Activated T-helper 1 cell treated with anti-CD3 and anti-CD28 coated beads, Interleukin-12 subunit alpha, Interleukin-12 subunit beta, Interleukin-2, Interleukin-4 antibody, amounts not matched to agents 30 ng/mL and 10 ng/mL and 1 ng/mL, durations not matched to agents 14 hours and 24 hours and 36 hours (primary cell): ENCODE measurements around the gene RPS2. TPM values are rescaled to one million over a fixed set of nuclear protein-coding genes. Genes with fewer than 3 reads are reported as not detected.
"Not testable (repeated sequence)": the region's sequence is repeated elsewhere in the genome, so short reads cannot be mapped to it uniquely, and the experiment has no call there.

Experiments
- DNase-seq: peaks from one replicate; pipeline ENCODE4 v3.0.0; 2021; ENCODE audit warnings: low spot score
- H3K27ac Mint-ChIP-seq: one replicate; pipeline ENCODE4 v1.8.0; 2021; ENCODE audit warnings: mild to moderate bottlenecking, mixed read lengths
- H3K27me3 Mint-ChIP-seq: one replicate; pipeline ENCODE4 v1.8.0; 2022; ENCODE audit warnings: mild to moderate bottlenecking, moderate library complexity, mixed read lengths; ENCODE audit not compliant: insufficient read depth
- H3K36me3 Mint-ChIP-seq: one replicate; pipeline ENCODE4 v1.8.0; 2021; ENCODE audit warnings: low read depth, mixed read lengths
- H3K4me1 Mint-ChIP-seq: one replicate; pipeline ENCODE4 v1.8.0; 2021; ENCODE audit warnings: low read depth, mixed read lengths
- H3K4me3 Mint-ChIP-seq: one replicate; pipeline ENCODE4 v1.8.0; 2021; ENCODE audit warnings: mild to moderate bottlenecking, moderate library complexity, mixed read lengths
- H3K9me3 Mint-ChIP-seq: one replicate; pipeline ENCODE4 v1.8.0; 2021; ENCODE audit warnings: mixed read lengths
- intact Hi-C: fragments of 100-400 bp; cut with micrococcal nuclease; formaldehyde crosslinking; loops from one replicate; pipeline ENCODE4 v1.15.1; 2024
- total RNA-seq: library from RNA; stranded (reverse); gene quantifications from 2 replicates; pipeline ENCODE4 v1.2.3, GENCODE V29; 2022

RPS2 gene
- total RNA-seq, 1 donor from 2014 or later = 3,145 TPM

DNA sequence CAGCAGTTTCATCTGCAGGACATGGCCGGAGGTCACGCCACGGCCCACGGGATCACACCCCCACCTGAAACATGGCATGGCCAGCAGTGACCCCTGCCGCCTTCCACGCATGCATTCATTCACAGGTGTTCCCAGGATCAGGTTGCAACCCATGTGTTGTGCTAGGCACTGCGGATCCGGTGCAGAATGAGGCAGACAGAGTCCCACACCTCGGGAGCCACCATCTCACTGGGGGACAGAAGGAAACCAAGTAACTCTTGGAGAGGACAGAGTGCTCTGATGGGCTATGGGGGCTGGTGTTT, 17.3 kb downstream of the RPS2 start:
- intact Hi-C loops = loop anchor here (10.0 kb wide), 1 partner anchor 1157 kb away; no protein-coding TSS in a partner anchor
- Mint-ChIP-seq H3K9me3 (no peaks in the 10 kb centered on the region), H3K4me3 (no peak overlapping the region), H3K27ac (no peak overlapping the region), H3K36me3 (no peaks in the 10 kb centered on the region), H3K27me3 (no peaks in the 10 kb centered on the region), H3K4me1 (peaks cover 8% of the 10 kb centered on the region)
- no peak for DNase-seq

DNA sequence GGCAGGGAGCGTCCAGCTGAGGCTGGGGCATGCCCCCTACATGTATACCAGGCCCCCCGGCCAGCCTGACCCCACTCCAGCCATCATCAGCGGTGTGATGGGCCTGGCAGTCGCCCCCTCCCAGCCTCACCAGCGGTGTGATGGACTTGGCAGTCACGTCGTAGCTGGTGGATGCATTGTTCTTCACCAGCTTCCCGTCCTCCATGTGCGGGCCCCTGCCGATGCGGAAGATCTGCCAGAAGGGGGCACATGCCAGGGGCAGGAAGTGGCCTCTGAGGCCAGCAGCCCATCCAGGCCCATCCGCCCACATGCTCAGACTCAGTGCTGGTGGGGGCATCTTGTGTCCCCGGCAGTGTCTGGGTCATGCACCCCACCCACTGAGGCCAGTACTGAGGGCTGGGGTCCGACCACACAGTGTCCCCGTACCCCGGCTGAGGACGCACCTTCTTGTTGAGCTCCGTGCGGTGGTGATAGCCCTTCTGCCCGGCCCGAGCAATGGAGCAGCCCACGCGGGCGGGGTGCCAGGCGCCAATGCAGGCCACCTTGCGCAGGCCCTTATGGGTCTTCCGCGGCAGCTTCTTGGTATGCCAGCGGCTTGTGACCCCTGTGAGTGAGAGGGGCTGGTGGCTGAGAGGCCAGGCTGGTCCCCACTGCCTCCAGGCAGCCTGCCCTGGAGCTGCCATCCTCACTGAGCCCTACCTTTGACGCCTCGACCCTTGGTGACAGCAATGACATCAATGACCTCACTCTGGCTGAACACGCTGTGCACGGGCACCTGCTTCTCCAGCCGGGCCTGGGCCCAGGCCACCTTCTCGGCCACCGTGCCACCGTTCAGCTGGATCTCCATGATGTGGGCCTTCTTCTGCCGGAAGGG, 17.9 kb downstream of the RPS2 start:
- H3K9me3 Mint-ChIP-seq = no peaks in the 10 kb centered on the region

DNA sequence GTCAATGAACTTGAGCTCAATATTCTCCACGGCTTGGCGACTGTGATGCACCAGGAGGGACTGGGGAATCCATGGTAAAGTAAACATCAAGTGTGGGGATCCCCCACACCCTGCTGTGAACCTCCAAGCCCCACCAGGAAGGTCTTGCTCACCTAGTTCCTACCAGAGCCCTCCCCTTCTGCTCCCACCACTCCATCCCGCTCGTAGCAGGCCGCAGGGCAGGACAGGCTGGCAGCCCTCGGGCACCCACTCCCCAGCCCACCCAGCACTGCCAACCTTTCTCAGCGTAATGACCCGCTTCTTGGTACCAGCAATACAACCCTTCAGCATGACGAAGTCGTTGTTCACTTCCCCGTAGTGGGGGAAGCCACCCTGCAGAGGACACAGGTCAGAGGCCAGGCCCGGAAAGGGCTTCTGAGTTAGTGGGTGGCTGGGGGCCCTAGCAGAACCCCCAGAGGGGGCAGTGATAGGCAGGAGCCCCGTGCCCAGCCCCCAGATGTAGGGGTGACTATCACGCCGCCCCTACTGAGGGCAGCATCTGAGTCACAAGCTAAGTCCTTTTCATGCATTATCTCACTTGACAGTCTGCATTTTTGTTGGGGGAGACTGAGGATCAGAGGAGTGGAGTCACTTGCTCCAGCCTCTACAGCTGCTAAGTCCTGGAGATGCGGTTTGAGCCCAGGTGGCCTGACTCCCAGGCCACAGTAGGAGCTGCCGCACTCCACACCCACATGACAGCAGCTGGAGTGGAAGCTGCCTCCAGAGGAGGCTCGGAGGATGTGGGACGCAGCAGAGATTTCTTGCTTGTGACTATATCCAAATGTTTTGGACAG, 18.9 kb downstream of the RPS2 start:
- peaks cover 19% of the 10 kb centered on the region for H3K4me1 Mint-ChIP-seq
- H3K27ac Mint-ChIP-seq = no peak overlapping the region
- H3K27me3 Mint-ChIP-seq = no peaks in the 10 kb centered on the region
- no peaks in the 10 kb centered on the region for H3K9me3 Mint-ChIP-seq
- intact Hi-C loops = loop anchor here (10.0 kb wide), 1 partner anchor 1159 kb away; no protein-coding TSS in a partner anchor
- peaks cover 4% of the 10 kb centered on the region for H3K36me3 Mint-ChIP-seq
- H3K4me3 Mint-ChIP-seq = no peak overlapping the region
- DNase-seq = no peak

More for the DNA sequence above, 17.9 kb downstream of the RPS2 start:
- intact Hi-C loops = loop anchor here (10.0 kb wide), 1 partner anchor 1158 kb away; no protein-coding TSS in a partner anchor
- Mint-ChIP-seq H3K27ac (no peak overlapping the region), H3K36me3 (no peaks in the 10 kb centered on the region), H3K27me3 (no peaks in the 10 kb centered on the region), H3K4me3 (no peak overlapping the region), H3K4me1 (peaks cover 14% of the 10 kb centered on the region)
- no peak for DNase-seq

DNA sequence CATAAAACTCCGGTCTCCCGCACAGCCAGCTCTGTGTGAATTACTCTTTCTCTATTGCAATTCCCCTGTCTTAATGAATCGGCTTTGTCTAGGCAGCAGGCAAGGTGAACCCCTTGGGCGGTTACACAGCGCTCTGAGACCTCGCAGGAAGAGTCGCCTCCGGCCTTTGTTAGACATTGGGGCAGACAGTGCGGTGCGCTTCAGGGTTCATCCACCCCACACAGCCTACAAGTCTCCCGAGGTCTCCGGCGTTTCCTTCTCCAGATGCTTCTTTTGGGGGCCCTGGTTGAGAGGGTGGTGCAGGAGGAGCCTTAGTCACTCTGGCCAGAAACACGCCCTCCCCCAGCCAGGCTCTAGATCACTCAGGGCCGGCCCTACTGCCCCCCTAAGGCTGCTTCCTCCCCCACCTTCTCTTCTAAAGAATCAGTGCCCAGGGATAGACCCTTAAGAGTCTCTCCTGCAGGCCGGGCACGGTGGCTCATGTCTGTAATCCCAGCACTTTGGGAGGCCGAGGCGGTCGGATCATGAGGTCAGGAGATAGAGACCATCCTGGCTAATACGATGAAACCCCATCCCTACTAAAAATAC, 19.9 kb downstream of the RPS2 start:
- intact Hi-C loops = loop anchor here (5.0 to 10.0 kb wide), 2 partner anchors 198 to 1160 kb away; no protein-coding TSS in a partner anchor
- peak overlapping the region; percentile 40 for H3K27ac Mint-ChIP-seq
- peaks cover 4% of the 10 kb centered on the region for H3K36me3 Mint-ChIP-seq

DNA sequence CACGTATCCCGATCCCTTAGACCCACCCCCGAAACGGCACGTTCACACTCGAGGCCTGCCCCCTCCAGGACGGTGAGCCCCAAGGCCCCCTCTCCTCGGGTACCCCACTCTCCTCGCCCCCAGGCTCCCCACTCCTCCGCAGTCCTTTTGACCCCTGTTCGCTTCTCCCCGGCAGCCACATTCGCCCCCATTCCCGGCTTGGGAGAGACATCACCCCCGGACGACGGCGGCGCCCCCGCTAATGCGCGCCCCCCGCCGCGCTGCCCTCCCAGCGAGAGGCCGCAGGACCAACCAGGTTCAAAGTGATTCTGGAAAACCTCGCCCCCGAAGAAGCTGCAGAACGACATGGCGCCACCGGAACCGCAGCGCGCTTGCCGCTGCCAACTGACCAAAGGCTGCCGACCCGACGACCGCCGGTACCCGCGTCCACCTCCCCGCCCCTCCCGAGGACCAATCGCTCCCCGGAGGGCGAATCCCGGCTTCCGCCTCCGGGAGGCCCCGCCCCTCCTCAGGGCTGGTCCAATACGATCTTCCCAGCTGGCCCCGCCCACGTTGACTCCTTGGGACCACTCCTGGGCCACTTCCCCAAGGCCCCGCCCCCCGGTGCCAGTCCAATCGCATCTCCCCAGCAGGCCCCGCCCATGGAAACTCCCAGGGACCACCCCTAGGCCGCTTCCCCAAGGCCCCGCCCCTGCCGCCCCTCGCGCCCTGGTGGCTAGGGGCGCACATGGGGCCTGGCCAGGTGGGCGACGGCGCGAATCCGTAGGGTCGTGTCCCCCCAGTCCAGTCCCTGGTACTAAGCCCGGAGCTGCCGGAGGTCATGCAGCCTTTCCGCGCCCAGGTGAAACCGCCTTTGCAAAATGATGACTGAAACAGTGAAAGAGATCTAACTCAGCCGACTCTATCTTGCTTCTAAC, 21.6 kb downstream of the RPS2 start, which contains the start of gene MSRB1:
TSS of gene MSRB1 (minus strand) at position 390 of the 917 bp plus-strand sequence. CDS start at position 347, 43 bp downstream.
- H3K4me3 Mint-ChIP-seq = peak within 1 kb of the TSS; percentile 87
- peaks cover 19% of the 10 kb centered on the region for H3K4me1 Mint-ChIP-seq
- DNase-seq = peak; percentile 100
- H3K27me3 Mint-ChIP-seq = no peaks in the 10 kb centered on the region
- peak within 1 kb of the TSS; percentile 58 for H3K27ac Mint-ChIP-seq
- H3K36me3 Mint-ChIP-seq = peaks cover 8% of the 10 kb centered on the region
- H3K9me3 Mint-ChIP-seq = no peaks in the 10 kb centered on the region
- intact Hi-C loops = loop anchor here (1.0 to 10.0 kb wide), 9 partner anchors 14 to 1162 kb away; partner anchors contain the start of genes EME2, HAGH, MRPS34 and NDUFB10

More for the DNA sequence above, 19.9 kb downstream of the RPS2 start:
- Mint-ChIP-seq H3K4me1 (peaks cover 19% of the 10 kb centered on the region), H3K27me3 (no peaks in the 10 kb centered on the region), H3K4me3 (peak overlapping the region; percentile 87), H3K9me3 (no peaks in the 10 kb centered on the region)
- DNase-seq = no peak

DNA sequence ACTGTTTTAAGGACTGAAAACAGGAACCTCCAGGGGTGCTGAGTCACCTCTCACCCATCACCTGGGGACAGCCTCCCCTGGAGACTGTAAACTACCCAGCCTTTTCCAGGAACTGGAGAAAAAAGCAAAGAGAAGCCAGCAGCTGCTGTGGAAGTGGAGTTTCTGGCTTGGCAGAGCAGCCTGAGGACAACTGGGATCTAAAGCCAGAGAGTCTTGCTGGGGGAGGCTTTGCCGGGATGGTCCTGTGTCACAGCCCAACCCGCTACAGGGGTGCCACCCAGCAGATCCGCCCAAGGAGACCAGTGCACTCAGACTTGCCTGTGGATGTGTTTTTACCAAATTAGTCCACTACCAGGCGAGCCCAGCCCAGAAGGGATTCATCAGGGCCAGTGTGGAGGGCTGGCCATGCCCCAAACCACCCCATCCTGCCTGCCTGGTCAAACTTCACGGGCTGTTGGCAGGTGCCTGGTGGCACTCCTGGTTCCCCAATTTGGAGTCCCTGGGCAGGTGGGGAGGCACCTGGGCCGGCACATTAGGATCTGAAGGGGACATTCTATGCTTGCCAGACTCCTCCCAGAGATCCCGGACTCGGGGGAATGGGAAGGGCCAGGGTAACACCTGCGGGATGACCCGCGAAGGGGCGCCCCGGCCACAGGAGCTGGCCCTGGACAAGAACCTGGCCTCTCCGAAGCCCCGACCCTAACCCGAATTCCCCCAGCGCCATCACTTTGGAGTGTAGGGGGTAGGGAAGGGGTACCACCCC, 22.4 kb downstream of the RPS2 start:
- Mint-ChIP-seq H3K9me3 (no peaks in the 10 kb centered on the region), H3K27ac (peak overlapping the region; percentile 58), H3K4me1 (peaks cover 19% of the 10 kb centered on the region), H3K27me3 (no peaks in the 10 kb centered on the region), H3K36me3 (peaks cover 11% of the 10 kb centered on the region), H3K4me3 (peak overlapping the region; percentile 87)
- DNase-seq = no peak
- intact Hi-C loops = loop anchor here (2.0 to 10.0 kb wide), 3 partner anchors 169 to 1163 kb away; partner anchors contain the start of genes EME2 and MRPS34

DNA sequence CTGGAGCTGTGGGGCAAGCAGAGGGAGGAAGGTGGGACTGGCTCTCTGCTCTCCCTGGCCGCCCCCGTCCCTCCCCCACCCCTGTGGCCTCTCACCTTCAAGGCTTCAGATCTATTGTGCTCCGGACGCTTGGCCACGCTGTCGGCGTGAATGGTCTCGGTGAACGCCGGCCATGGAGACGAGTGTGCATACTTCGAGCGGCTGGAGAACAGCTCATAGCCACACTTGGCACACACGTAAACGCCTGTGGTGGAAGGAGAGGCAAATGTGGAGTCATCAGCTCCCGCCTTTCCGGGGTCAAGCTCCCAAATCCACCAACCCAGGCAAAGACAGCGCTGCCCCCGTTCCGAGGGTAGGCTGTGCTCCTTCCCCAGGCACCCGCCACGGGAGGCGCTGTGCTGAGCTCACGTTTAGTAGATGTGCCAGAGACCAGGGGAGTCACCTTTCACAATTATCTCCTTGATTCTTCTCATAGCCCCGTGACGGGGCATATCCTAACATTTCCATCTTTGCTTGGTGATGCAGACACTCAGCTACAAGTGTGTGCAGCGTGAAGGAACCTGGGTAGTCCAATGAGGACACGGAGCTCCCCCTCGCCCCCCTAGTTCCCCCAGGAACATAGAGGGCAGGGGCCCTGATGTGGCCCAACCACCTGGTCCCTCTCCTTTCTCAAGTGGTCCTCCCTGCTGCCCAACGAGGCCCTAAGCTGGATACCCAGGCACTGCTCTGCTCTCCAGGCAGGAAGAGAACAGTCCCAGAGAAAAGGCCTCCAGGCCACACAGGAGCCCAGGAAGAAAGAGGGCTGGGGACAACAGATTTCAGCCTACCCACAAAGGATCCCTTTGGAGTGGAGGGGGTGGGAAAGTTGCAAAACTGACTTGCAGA, 23.2 kb downstream of the RPS2 start:
- DNase-seq = no peak
- intact Hi-C loops = loop anchor here (2.0 to 10.0 kb wide), 3 partner anchors 169 to 1163 kb away; partner anchors contain the start of genes EME2 and MRPS34
- Mint-ChIP-seq H3K27me3 (no peaks in the 10 kb centered on the region), H3K27ac (peak overlapping the region; percentile 58), H3K4me3 (peak overlapping the region; percentile 87), H3K4me1 (peaks cover 19% of the 10 kb centered on the region), H3K9me3 (no peaks in the 10 kb centered on the region), H3K36me3 (peaks cover 15% of the 10 kb centered on the region)

DNA sequence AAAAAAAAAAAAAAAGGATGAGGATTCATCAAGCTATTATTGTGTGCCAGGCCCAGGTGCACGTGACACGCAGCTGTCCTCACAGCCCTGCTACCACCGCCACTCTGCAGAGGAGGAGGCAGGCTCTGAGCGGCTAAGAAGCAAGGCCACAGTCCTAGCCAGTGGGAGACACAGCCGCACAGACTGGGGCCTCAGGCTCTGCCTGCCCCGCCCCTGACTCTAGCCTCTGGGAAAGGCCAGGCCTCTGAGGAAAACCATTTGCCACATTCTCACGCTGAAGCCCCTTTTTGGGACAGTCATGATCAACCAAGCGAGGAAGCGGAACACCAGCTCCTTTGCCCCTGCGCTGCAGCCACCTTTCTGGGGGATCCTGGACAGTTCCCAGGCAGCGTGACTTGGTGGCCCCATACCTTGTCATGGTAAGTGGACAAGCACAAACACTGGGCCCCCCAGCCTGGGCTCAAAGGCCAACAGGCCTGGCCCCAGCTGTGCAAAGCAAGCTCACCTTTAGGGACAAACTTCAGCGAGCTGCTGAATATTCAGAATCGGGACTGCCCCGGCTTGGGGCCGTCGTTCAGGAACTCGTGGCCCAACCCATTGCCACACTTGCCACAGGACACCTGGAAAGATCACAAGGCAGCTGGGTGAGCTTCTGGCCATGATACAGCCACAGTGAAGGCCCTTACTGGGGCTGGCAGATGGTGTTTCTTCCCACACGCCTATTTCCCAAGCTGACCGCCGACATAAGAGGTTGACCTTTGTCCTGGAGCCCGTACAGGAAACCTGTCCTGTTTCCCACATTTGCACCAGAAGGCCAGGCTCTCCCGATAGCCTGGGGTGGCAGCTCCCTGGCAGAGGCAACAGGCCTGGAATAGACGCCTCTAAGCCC, 24.1 kb downstream of the RPS2 start:
- no peak overlapping the region for H3K27ac Mint-ChIP-seq
- no peak for DNase-seq
- intact Hi-C loops = loop anchor here (5.0 to 10.0 kb wide), 2 partner anchors 202 to 1164 kb away; no protein-coding TSS in a partner anchor
- H3K9me3 Mint-ChIP-seq = no peaks in the 10 kb centered on the region
- peaks cover 19% of the 10 kb centered on the region for H3K4me1 Mint-ChIP-seq
- H3K36me3 Mint-ChIP-seq = peaks cover 15% of the 10 kb centered on the region
- H3K4me3 Mint-ChIP-seq = no peak overlapping the region
- no peaks in the 10 kb centered on the region for H3K27me3 Mint-ChIP-seq

DNA sequence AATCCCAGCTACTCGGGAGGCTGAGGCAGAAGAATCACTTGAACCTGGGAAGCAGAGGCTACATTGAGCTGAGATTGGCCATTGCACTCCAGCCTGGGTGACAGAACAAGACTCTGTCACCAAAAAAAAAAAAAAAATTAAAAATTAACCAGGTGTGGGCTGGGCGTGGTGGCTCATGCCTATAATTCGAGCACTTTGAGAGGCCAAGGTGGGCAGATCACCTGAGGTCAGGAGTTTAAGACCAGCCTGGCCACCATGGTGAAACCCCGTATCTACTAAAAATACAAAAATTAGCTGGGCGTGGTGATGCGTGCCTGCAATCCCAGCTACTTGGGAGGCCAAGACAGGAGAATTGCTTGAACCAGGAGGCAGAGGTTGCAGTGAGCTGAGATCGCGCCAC, 24.8 kb downstream of the RPS2 start:
- DNase-seq, H3K4me3 Mint-ChIP-seq, H3K9me3 Mint-ChIP-seq, H3K27me3 Mint-ChIP-seq, H3K27ac Mint-ChIP-seq: not testable (repeated sequence)
- Mint-ChIP-seq H3K36me3 (peaks cover 15% of the 10 kb centered on the region), H3K4me1 (peaks cover 19% of the 10 kb centered on the region)
- intact Hi-C loops = loop anchor here (5.0 to 10.0 kb wide), 2 partner anchors 202 to 1165 kb away; no protein-coding TSS in a partner anchor

DNA sequence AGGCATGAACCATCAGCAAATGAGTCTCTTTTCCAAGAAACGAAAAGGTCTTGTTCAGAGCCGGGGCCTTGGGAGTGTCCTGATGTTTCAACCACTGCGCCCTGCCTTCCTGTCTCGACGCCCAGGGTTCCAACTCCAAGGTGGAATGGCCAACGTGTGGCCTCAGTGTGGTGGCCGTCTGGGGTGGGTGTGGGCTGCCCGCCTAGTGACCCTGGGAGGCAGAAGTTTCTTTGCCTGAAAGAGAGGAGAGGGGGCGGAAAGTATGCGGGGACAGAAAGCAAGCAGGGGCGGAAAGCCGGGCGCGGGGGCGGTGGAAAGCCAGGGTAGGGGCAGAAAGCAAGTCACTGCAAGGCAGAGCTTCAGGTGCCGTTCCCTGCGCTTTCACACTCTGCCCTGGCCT, 25.7 kb downstream of the RPS2 start:
- H3K4me3 Mint-ChIP-seq = no peak overlapping the region
- peaks cover 15% of the 10 kb centered on the region for H3K36me3 Mint-ChIP-seq
- peaks cover 12% of the 10 kb centered on the region for H3K4me1 Mint-ChIP-seq
- intact Hi-C loops = no loop called here
- H3K9me3 Mint-ChIP-seq = no peaks in the 10 kb centered on the region
- H3K27me3 Mint-ChIP-seq = no peaks in the 10 kb centered on the region
- no peak for DNase-seq
- H3K27ac Mint-ChIP-seq = no peak overlapping the region
